Brain pericyte (primary cell): ENCODE measurements around the gene MLLT1.

Experiments
- DNase-seq: peaks from one replicate; pipeline ENCODE4 v3.0.0-alpha.2; 2012; ENCODE audit warnings: low read depth, low spot score

MLLT1 gene

DNA sequence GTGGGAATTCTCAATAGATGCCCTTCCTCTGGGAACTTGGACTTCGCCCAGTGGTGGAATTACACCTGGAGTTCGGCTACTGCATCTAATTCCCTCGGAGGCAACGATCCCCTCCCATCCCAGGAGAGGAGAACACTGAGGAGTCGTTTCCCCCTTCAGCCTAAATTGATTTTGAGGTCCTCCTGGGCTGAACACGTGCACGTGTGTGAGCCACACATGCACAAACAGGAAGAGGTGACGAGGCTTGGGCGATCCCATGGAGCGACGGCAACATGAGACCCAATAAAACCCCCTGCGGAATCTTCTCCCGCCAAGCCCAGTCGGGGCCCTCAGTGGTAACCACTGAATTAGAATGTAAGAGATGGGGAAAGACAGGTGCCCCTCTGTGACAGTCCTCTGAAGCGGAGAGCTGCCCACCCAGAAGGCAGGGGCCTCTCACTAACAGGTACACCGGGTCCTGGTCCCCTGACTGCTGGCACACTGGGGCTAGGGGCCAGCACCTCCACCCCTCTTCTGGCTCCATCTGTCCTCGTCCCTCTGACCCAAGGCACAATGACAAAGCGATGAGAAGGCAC, 4.5 kb downstream of the MLLT1 start:
- no peak for DNase-seq

DNA sequence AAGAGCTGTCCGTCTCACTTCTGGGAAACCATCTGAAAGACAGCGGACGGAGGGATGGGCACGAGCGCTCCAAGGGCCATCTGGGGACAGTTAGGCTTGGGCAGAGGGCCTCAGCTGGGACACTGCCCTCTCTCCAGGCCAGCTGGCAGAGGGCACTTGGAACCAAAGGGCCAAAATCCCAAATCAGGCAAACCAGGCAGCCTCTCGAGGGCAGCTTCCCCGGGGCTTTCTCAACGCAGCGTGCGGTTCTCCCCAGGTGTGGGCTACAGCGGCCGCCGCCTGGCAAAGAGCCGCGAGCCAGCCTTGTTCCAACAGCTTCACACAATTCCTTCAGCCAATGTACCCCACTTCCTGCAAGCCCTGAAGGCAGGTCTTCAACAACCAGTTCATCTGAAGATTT, 5.0 kb downstream of the MLLT1 start:
- no peak for DNase-seq

- DNase-seq = no peak
Observed at GRCh38 chr19:6273701-6274601, 5.8 kb downstream of the MLLT1 start.

DNA sequence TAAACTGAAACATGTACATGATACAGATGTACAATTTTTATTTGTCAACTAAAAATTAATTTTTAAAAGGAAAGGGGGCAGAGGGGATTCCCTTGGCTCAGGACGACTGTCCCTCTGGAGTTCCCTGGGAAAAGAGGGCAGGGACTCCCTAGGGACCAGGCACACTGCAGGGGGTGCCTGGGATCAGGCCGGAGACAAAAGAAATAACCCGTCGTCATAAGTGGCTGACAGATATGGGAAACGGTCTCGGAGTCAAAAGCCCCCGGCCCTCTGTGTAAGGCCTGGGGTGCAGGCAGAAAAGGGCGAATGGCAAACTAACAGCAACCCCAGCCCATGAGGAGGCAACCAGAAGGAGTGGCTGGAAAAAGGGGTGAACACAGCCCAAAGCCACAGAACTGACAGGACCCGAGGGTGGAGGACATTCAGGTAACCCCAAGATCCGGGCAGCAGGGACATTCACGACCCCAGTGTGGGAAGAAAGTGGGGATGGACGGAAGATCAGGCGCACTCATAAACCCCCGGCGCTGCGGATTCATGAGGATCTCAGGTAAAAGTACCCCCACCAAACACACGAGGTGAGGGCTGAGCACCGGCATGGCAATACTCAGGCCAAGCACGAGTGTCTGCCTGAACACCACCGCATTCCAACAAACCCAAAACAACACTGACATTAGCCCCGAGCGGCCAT, 6.7 kb downstream of the MLLT1 start:
- no peak for DNase-seq

DNA sequence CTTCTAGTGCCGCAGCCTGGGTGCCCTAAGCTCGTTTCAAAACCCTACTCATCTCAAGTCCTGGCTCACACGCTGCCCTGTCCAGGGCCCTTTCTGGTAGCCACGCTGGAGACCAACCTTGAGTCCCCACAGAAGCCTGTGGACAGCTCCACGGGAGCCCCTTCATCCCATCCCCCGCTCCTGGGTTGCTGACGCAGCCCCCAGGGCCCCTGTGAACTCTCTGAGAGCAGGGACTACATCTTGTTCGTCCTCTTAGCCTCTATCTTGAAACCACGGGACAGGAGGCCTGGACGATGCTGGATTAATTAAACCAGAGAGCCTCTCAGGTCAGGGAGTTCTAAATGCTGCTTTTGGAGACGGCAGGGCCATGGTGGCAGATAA, 7.4 kb downstream of the MLLT1 start:
- DNase-seq = no peak

DNA sequence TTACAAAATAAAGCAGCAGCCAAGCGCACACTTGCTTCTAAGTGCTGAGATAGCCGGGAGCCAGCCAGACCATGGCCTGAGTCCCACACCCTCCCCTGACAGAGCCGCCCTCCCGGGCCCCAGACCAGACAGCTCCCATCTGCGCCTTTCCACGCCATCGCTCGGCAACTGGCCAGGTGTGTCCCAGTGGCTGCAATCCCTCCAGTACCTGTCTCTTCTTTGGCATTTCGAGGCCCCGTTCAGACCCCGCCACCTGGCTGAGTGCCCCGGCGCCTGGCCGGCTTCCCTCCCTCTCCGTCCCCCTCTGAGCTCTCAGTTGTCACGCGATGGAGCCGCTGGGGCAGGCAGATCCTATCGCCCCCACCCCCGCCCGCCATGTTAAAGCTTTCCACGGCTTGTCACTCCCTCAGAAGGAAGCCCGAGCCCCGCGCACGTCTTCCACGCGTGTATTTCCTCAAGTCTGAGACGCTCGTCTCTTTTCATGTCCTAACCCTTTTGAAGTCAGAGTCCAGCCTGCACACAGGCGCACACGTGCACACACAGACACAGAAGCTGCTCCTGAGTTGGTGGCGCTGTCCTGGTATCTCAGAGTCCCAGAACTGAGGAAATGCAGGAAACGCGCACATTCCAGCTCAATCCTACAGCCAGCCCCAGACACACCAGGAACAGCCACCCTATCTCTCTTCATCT, 7.9 kb downstream of the MLLT1 start:
- no peak for DNase-seq

DNA sequence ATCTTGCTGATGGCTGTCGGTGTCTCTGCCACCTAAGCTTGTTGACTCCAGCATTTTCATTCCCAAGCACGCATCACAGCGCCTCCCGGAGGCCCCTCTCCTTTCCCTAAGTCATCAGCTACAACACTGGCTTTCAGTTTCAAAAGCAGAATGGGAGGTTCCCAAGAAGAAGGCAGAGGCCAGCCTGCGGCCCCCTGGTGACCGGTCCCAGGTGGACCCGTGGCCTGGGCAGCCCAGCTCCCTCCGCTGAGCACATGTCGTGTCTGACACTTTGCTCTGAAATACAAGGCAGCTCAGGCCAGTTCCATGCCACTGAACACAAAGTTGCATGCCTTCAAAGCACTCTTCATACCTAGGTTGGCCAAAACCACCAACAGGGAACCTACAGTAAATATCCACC, 8.5 kb downstream of the MLLT1 start:
- DNase-seq = no peak

DNA sequence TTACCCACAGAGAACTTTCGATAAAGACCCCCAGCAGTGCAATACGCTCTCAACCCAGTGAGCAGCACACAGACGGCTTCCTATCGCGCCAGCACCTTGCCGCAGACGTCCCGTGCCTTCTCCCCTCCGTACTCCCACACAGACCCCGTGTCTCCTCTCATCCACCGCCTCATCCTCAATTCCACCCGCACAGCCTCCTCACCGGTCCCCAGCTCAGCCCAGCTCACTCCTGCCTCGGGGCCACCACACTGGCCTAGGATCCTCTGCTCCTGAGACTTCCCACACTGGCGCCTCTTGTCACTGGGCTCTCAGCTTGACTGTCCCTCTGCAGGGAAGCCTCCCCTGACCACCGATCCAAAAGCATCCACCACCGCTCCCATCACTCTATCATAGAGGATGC, 9.0 kb downstream of the MLLT1 start:
- DNase-seq = no peak

DNA sequence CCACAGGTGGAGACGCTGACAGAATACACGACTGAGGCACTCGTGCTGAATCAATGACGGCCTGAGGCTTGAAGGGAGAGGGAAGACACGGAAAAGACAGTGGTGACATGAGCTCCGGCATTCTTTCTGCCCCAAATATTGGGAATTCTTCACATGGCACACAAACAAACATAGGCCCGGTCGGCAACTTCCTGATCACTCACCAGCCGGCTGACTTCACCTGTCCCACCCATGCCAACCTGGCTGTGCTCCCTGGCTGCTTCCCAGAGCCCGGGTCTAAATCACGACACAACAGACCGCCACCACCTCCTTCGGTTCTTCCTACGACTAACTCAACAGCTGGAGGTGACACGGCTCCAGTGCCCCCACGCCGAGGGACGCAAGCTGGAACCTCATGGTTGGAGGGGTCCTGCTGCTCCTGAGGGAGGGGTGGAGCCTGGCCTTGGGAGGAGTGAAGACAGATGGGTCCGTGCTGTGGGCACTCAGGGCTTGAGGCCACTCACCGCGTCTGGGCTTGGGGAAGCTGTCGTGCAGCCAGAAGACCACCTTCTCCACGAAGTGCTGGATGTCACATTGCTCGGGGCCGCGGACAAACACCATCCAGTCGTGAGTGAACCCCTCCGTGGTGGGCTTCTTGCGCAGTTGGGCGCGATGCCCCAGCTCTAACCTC, 9.6 kb downstream of the MLLT1 start:
- no peak for DNase-seq

DNA sequence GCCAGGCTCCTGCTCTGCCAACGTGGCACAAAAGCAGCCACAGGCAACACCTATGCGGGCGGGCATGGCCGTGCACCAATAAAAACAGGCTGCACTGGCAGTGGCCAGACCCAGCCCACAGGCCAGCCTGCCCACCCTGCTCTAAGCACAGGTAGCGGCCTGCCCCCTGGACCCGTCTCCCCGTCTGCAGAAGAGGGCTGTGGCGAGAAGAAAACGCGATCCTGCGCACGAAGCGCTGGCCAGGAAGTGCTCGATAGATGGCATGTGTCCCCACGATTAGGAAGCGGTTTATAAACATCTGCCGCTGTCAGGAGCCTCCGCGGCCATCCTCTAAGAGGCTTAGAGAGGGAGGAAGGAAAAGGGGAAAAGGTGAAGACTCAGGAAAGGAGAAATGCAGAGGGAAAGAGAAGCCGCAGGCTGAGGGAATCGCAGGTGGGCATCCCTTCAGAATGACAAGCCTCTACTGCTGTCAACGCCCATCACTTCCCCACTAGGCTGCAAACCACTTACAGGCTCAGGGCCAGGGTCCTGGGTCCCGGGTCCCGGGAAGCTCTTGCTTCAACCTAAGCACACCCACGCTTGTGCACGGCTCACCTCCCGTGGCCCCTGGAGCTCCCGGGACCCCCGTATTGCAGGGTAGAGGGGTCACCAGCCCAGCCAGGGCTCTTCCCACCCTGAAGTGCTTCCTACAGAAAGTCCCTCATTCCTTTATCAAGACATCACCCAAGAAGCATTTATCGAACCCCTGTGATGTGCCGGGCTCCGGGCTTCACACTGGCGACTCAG, 10.5 kb downstream of the MLLT1 start:
- DNase-seq = no peak

DNA sequence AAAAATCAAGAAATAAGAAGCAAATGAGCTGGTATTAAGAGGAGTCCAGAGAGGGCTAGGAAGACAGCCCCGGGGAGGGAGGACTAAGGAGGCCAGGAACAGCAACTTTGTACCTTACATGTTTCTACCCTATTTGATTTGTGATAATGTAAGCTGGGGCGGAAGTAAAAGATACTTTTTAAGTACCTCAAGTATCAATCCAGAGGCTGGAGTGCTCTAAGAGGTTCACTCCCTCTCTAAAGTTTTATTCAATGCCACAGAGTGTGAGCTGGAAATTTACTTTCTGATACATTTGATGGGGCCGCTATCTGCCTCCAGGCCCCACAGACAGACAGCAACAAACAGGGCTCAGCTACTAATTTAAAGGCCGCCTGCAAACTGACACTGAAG, 11.4 kb downstream of the MLLT1 start:
- no peak for DNase-seq

- DNase-seq = no peak
Observed at GRCh38 chr19:6267552-6268381, 12.0 kb downstream of the MLLT1 start.

- no peak for DNase-seq
Observed at GRCh38 chr19:6264803-6265202, 15.0 kb downstream of the MLLT1 start.

DNA sequence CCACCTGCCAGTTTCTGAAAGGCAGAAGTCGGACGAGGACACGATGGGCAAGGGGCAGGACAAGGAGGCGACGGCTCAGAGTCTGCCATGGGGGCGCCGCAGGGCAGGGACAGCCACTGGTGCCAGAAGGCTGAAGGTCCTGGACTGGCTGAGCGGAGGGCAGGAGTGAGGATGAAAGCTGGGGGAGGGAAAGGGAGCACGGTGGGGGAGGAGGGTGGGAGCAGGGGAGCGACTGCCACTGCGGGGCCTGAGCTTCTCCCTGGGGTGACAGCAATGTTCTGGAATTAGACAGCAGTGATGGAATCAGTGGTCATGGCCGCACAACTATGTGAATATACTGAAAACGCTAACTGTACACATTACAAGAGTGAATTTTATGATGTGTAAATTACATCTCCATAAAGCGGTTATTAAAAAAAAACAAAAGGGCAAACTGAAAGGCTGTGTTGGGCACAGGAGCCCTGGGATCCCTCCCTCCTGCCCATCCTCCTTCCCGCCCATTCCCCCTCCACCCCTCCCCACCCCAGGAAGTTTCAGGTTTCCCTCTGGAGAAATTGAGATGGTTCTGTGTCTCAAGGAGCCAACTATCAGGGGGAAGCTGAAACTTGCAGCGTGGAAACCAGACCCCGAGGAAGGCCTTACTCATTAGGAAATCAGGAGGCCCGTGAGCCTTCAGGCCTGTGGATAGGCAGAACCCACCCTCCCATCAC, 15.9 kb downstream of the MLLT1 start:
- DNase-seq = no peak

DNA sequence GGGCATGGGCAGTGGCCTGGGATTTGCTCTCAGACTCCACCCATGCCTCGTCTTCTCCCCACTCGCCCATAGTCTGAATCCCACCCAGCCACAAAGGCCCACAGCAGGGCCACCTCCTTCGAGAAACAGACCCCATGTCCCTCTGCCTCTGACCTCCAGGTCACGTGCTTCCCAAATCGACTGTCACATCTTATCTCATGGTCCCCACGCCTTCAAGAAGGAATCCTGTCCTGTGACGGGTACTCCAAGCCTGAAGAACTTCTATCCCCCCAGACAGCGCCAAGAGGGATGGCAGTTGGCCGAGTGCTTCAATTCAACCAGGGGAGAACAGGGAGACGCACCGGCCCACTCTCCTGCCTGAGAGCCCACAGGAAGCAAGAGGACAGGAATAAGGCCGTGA, 16.5 kb downstream of the MLLT1 start:
- DNase-seq = no peak

- no peak for DNase-seq
Observed at GRCh38 chr19:6262519-6262918, 17.3 kb downstream of the MLLT1 start.

DNA sequence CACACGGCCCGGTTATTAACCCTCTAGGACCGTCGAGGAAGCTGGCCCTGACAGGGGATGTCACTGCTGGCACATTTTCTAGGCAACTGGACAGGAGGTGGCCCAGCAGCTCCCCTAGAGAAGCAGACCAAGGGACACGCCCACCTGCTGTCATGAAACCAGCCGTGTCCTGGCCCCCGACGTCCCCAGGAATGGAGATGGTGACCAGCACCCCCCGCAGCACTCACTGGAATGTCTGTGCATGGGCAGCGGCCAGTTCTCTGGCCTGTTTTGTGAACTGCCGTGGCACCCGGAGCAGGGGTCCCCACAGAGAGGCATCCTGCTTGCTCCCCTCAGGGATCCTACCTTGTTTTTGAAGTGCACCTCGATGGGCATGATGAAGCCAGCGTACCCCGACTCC, 17.9 kb downstream of the MLLT1 start:
- DNase-seq = no peak

DNA sequence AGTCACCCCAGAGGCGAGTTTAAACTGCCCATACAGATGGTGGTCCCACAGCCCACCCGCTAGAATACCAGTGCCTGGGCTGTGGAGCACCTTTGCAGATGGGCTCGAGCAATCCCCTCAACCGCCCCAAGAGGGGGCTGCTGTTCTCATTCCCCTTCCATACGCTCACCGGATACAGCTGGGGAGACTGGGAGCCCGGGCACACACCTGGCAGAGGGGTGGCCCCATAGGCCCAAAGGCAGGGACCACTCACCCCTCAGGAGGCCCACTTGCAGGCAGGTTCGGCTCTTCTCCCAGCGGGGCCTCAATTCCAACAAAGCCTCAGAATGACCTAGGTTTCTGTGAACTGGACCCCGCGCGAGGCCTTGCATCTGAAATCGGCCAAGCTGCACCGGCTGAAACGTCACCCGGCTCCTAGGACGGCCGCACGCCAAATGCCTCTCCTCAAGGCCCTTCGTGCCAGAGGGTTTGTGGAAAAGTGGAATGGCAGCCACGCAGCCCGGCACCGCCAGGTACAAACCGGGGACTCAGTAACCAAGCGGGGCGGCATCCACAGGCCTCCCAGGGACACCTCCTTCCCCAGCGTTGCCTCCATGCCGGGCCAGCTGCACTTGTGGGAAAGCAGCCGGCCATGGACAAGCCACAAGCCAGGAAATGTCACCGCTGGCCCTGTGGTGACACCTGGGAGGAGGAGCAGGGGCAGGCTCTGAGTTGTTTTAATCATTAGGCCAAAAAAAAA, 18.7 kb downstream of the MLLT1 start:
- DNase-seq = no peak

DNA sequence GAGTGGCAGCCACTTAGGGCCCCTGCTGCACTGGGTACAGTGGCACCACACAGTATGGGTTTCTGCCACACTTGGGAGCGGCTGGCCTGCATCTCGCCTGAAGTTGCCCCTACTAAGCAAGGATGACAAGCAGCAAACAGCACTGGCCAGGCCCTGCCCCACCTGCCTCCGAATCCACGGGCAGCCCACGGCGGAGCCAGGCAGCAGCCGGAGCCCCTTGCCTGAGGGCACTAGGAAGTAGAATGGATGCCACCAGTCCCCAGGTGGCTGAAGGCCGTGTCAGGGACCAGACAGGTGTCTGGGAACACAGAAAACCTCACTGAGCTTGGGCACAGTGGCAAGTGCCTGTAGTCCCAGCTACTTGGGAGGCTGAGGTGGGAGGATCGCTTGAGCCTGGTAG, 19.4 kb downstream of the MLLT1 start:
- DNase-seq = no peak
